NCI-H526 (cell line): Measurements from ENCODE around the gene TTC7B.
A peak's percentile ranks its signal among the peaks of the same experiment; 100 is the strongest.

Source experiments
- DNase-seq, 2 experiments: peaks; one replicate each; lab custom pipeline; 2025; lab: John Stamatoyannopoulos, UW

Gene TTC7B

GRCh38 chr14:90617961-90618360 lies 198.3 kb downstream of the TTC7B start:
- DNase-seq, result no peak

DNA sequence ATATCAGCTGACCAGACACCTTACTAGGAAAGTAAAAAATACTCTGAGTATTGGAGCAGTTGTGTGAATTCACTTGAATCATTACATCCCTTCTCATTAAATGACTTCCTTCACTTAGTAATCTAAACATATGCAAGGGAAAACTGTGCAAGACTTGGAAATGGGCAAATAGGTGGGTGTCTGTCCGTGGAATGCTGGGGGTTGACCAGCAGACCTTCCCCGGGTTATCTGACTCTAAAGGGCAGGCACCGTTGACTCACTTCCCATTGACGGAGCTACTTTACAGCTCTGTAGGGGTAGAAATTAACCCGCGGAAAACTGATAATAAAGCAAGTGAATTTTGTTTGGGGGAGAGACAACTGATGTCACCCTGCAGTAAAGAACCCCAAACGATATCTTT lies 199.3 kb downstream of the TTC7B start:
- DNase-seq, result no peak

- DNase-seq, result no peak
Observed at GRCh38 chr14:90616313-90616712, 199.9 kb downstream of the TTC7B start.

DNA sequence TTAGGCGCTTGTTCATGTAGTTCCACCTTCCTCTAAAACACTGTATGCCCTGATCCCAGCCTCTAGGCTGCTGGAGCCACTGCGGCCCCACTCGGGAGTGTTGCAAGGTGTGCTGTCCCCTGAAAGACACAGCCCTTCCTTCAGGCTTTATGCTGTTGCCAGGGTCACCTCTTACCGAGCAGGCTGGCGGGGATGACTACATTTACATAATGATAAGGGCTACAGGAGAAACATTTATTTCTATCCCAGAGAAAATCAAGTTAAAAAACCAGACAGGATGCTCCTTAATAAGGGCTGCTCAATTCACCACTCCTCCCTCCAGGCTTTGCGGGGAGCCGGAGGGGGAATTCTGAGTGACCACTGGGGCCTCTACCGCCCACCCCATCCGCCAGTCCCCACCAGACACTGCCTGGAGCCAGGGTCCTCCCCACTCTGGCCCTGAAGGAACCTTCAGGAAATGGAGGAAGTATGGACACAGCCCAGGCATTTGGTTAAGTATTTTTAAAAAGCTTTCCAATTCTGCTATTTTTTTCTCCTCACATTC lies 200.6 kb downstream of the TTC7B start:
- peak; percentile 17 to 71 for DNase-seq

DNA sequence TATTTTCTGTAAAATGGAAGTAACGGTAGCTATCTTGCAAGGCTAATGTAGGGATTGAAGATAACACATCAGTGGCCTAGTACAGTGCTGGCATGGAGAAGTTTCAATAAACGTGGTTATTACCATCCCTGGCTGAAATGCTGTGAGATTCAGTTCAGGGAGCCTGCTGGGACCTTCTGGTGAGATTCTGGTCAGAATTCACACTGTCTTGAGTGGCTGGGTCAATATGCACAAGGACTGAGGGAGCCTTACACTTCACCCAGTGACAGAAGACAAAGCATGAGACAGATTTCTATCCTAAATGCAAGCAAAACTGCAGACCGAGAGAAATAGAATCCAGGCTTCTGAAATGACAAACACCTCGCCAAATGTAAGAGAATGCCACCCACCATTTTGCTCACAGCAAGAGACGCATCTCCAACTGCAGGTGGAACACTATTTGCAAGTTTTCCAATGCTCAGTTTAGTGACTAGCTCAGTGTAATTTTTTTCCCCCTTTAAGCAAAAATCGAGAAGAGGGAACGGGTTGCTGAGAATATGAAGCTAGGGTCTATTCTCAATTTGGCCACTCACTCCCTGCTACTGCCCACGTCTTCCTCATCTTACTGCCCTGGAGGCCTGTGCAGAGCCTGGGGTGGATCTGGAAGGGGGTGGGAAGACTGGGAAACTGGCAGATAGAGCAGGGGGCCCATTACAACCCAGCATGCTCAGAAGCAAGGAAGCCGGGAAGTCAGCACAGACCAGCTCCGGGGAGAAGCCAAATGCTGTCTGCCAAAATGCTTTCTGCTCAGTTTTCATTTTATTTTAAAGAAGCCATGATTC lies 201.3 kb downstream of the TTC7B start:
- no peak for DNase-seq

GRCh38 chr14:90613997-90614396 lies 202.2 kb downstream of the TTC7B start:
- DNase-seq, result no peak

- no peak for DNase-seq
Observed at GRCh38 chr14:90613453-90613852, 202.8 kb downstream of the TTC7B start.

GRCh38 chr14:90612801-90613200 lies 203.4 kb downstream of the TTC7B start:
- DNase-seq, result no peak

DNA sequence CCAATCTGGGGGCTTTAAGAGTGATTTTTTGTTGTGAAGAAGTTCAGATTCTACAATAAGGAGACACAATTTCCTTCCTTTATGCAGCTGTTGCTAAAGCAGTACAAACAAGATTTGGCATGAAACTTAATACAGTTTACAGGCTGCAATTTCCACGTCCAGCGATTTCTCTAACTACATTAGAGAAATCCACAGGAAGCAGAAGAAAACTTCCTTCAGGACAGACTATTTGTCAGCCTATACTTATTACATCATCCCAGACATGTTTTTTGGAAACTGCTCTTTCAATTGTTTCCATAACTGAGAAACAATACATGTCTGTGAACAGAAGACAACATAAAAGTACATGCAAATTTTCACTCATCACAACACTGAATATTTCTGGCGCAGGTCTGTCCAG lies 204.3 kb downstream of the TTC7B start:
- peak in 1 of 2 experiments; percentile 12 for DNase-seq

- DNase-seq, result no peak
Observed at GRCh38 chr14:90611501-90611900, 204.7 kb downstream of the TTC7B start.

GRCh38 chr14:90610346-90611040 lies 205.7 kb downstream of the TTC7B start:
- no peak for DNase-seq

DNA sequence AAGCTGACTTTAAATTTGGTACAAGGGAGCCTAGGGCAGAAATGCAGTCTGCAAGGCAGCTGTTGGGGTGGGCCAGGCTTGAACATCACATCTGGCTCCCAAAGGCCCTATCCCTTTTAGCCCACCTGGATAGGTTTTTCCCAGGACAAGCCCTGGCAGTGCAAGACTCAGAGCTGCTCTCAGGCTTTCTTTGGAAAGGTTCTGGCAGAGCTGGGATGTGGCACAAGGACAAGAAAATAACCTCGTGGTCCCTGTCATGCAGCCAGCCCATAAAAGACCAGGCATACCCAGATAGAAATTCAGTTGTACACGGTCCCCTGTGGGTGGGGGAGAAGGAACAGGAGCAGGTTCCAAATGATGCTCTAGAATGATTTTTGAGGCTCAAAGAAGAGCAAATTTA lies 206.9 kb downstream of the TTC7B start:
- no peak for DNase-seq

DNA sequence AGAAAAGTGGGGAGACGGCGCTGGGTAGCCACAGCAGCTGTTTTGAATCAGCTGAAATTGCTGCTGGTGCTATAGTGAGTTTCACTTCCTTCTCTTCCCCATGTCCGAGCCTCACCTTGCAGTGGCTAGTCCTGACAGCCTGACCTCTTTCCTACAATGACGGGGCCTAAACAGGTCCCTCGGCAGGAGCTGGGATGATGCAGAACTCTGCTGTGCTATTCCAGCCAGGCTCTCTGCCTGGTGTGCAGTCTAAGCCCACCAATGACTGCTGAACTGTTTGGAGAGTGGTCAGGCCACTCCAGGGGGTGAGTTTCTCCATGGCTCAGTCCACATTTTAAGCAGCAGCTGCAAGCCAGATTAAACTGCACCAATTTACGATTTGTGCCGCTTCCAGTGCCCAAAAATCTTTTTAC lies 207.3 kb downstream of the TTC7B start:
- DNase-seq, result no peak

- DNase-seq, result no peak
Observed at GRCh38 chr14:90608281-90608680, 207.9 kb downstream of the TTC7B start.

- no peak for DNase-seq
Observed at GRCh38 chr14:90607141-90607540, 209.1 kb downstream of the TTC7B start.

DNA sequence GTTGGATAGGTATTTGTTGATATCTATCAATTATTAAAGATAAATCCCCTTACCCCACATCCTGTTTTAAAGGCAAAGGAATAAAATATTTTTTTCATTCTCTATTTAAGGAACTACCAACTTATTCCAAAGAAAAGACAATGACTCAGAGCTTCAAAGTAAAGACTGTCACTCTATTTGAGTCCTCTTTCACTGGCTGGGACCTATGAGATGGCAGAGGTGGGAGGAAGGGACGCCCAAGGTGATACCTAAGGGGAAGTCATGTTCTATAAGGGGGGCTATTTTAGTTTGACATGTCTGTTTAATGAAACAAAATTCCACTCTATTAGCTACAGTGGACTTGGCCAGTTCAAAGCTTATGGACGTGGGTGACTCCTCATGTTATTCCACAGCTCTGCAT lies 209.8 kb downstream of the TTC7B start:
- DNase-seq, result no peak

GRCh38 chr14:90605430-90605829 lies 210.8 kb downstream of the TTC7B start:
- DNase-seq, result no peak

- DNase-seq, result no peak
Observed at GRCh38 chr14:90604356-90604755, 211.9 kb downstream of the TTC7B start.

GRCh38 chr14:90603841-90604240 lies 212.4 kb downstream of the TTC7B start:
- DNase-seq, result no peak

- no peak for DNase-seq
Observed at GRCh38 chr14:90603336-90603735, 212.9 kb downstream of the TTC7B start.

GRCh38 chr14:90602088-90602687 lies 214.0 kb downstream of the TTC7B start:
- DNase-seq, result no peak

- no peak for DNase-seq
Observed at GRCh38 chr14:90601563-90601962, 214.7 kb downstream of the TTC7B start.

- DNase-seq, result no peak
Observed at GRCh38 chr14:90600619-90601018, 215.6 kb downstream of the TTC7B start.
